GM18858 (cell line): ENCODE data around the gene CILP.
"Not testable (repeated sequence)": the region's sequence is repeated elsewhere in the genome, so short reads cannot be mapped to it uniquely, and the experiment has no call there.

Experiments used
- ATAC-seq: cut with Tn5 transposase; IDR thresholded peaks from one replicate; pipeline ENCODE4 v1.9.1; 2021; ENCODE audit not compliant: unreplicated experiment

The CILP gene, protein sequence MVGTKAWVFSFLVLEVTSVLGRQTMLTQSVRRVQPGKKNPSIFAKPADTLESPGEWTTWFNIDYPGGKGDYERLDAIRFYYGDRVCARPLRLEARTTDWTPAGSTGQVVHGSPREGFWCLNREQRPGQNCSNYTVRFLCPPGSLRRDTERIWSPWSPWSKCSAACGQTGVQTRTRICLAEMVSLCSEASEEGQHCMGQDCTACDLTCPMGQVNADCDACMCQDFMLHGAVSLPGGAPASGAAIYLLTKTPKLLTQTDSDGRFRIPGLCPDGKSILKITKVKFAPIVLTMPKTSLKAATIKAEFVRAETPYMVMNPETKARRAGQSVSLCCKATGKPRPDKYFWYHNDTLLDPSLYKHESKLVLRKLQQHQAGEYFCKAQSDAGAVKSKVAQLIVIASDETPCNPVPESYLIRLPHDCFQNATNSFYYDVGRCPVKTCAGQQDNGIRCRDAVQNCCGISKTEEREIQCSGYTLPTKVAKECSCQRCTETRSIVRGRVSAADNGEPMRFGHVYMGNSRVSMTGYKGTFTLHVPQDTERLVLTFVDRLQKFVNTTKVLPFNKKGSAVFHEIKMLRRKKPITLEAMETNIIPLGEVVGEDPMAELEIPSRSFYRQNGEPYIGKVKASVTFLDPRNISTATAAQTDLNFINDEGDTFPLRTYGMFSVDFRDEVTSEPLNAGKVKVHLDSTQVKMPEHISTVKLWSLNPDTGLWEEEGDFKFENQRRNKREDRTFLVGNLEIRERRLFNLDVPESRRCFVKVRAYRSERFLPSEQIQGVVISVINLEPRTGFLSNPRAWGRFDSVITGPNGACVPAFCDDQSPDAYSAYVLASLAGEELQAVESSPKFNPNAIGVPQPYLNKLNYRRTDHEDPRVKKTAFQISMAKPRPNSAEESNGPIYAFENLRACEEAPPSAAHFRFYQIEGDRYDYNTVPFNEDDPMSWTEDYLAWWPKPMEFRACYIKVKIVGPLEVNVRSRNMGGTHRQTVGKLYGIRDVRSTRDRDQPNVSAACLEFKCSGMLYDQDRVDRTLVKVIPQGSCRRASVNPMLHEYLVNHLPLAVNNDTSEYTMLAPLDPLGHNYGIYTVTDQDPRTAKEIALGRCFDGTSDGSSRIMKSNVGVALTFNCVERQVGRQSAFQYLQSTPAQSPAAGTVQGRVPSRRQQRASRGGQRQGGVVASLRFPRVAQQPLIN

DNA sequence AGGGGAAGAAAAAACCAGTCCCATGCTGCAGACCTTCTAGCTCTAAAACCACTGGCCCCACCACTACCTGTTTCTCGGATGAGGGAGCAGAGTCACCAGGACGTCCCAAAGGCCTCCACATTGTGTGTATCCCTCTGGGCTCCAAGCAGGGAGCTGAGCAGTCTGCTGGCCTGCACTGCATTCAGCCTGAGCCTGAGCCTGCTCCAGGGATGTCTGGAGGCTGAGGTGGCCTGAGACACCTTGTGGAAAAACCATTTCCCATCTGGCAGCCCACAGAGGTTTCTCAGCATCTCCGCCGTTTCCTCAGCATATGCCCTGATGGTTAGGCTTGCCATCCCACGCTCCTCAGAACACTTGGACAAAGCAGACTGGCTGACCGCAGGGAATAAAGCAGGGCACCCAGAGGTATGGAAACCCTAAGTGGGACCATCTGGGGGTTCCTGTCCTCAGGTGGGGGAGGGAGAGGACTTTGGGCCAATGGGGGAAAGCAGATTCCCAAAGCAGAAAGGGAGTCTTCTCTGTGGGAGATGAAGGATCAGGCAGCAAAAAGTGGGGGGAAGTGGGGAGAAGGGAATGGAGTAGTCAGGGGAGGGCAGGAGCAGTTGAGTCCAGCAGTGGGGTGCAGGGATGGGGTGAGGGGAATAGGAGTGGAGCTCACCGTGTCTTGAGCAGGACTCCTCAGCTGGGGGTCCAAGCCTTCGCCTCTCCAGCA, at the start of gene CILP:
TSS of gene CILP (minus strand) at position 704 of the 712 bp plus-strand sequence. CDS start 1,718 bp downstream, outside the sequence.
- ATAC-seq: no peak

GRCh38 chr15:65260968-65261367, 49.7 kb upstream of the CILP start:
- ATAC-seq: no peak

- no peak for ATAC-seq
Measured at GRCh38 chr15:65259367-65259797, 48.1 kb upstream of the CILP start.

GRCh38 chr15:65258375-65259262, 47.3 kb upstream of the CILP start:
- no peak for ATAC-seq

- no peak for ATAC-seq
Measured at GRCh38 chr15:65255486-65256140, 44.3 kb upstream of the CILP start.

DNA sequence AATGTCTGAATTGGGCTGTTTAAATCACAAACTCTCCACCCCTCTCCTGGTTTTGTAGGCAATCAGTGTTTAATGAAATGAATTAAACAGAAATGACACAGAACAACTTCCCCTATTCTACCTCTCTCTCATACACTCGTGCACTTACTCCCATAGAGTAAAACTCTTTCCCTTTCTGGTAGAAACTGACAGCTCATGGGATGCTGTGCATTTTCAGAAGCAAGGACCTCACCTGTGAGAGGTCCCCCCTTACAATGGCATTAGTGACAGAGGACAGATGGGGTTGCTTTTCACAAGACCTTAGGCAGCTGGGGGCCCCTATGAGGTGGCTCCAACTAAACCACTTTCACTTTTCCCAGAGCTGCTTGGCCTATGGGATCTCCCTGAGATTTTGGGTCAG, 43.5 kb upstream of the CILP start:
- ATAC-seq: no peak

GRCh38 chr15:65254356-65254755, 43.1 kb upstream of the CILP start:
- no peak for ATAC-seq

- peak; percentile 63 for ATAC-seq
Measured at GRCh38 chr15:65249641-65250040, 38.4 kb upstream of the CILP start.

GRCh38 chr15:65248511-65249255, 37.4 kb upstream of the CILP start:
- no peak for ATAC-seq

- ATAC-seq: no peak
Measured at GRCh38 chr15:65246939-65247338, 35.7 kb upstream of the CILP start.

DNA sequence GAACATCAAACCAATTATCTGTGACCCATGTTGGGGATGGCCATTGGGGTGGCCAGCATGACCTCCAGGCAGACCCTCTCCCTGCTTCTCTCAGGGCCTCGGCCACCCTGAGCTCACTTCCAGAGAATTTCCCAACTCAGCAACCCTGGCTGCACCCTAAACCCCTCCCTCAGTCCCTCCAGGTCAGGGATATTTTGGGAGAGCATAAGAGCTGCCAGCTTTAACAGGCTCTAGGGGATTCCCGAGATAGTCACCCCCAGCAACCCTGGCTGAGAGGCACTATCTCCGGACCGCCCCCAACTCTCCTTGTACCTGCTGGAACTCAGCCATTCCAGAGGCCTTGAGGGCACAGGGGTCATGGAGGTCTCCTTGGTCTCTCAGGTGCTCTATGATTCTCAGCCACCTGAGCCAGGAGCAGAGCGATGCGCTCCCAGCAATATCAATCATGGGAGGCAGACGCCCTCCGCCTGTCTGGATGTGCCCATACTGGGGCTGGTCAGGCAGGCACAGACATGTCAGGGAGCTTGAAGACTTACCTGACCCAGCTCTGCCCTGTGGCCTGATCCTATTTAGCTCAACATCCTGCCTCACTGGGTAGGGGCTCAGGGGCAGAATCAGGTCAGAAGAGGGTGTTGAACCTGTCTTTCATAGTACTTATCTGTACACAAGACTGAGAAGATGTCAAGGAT, 34.9 kb upstream of the CILP start:
- no peak for ATAC-seq

DNA sequence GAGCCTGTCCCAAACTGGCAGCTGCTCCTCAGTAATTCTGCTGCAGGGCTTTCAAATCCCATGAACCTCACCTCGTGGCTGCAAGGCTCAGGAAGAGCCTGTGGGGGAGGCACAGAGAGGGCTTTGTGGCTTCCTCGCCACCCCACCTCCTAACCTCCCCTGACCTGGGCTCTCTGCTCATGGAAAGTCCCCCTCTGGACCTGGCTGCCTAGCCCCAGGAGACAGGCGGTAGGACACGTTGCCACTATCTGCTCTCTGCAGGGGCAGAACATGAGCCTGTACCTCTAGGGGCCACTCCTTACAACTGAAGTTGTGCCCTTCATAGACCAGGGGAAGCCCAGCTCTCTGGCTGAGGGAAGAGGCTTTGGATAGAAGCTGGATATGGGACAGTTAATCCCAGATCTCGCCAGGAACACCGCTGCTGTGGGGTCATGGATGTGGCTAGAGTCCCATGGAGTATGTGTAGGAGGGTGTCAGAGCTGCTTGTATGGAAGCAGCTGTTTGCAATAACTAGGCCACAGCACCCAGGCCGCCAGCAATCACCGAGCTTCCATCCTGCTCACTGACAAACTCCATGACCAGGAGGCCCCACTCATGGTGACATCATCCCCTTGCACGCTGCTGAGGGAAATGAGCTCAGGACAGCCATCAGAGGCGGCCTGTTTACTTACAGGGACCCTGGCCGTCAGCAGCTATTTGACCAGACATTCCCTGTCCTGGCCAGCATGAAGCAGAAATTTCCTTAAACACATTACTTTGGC, 34.0 kb upstream of the CILP start:
- ATAC-seq: no peak

GRCh38 chr15:65244638-65245037, 33.4 kb upstream of the CILP start:
- no peak for ATAC-seq

GRCh38 chr15:65236443-65236842, 25.2 kb upstream of the CILP start:
- ATAC-seq: not testable (repeated sequence)

DNA sequence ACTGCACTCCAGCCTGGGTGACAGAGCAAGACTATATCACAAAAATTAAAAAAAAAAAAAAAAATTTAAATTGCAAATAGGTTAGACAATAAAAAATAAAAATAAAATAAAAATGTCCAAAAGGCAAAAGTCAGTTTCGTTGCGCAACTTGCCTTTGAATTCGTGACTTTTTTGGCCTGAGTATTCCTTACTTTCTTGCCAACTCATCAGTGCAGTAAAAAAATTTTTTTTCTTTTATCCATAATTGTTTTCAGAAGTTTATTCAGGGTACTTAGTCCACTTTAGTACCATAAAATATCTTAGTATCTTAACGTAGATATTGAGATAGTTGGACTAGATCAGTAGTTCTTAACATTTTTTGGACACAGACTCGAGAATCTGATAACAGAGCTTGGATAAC, 22.4 kb upstream of the CILP start:
- ATAC-seq: no peak

DNA sequence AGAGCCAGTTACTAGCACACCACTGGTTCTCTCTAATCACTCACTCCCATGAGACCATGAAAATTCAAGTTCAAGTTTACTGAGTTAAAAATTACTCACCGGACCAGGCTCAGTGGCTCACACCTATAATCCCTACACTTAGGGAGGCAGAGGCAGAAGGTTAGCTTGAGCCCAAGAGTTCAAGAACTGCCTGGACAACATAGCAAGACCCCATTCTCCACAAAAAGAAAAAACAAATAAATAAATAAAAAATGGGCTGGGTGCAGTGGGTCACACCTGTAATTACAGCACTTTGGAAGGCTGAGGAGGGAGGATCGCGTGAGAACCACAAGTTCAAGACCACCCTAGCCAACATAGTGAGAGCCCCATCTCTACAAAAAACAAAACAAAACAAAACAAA, 21.2 kb upstream of the CILP start:
- no peak for ATAC-seq

GRCh38 chr15:65231306-65231705, 20.0 kb upstream of the CILP start:
- no peak for ATAC-seq
